ENCODE measurements around the gene ATP6V1E1.

The ATP6V1E1 gene

GRCh38 chr22:17634696-17635095 lies 6.1 kb upstream of the ATP6V1E1 start:
- no peaks in the 10 kb centered on the region for H3K79me2 ChIP-seq
- no peak overlapping the region for H3K9ac ChIP-seq
- H3K27me3 ChIP-seq (ENCODE audit: control insufficient read depth, insufficient read depth, low read length): no peaks in the 10 kb centered on the region
- H3K9me3 ChIP-seq (ENCODE audit: control insufficient read depth, low read length): no peaks in the 10 kb centered on the region
- H3K27ac ChIP-seq: peak overlapping the region; percentile 92
- H2AFZ ChIP-seq: no peak overlapping the region
- no peak for TF ChIP-seq CTCF (IDR thresholded peaks at IDR 0.05)
- no peak overlapping the region for H3K4me2 ChIP-seq (ENCODE audit: low read length)
- H3K36me3 ChIP-seq (ENCODE audit: control insufficient read depth, insufficient read depth, low read length): no peaks in the 10 kb centered on the region
- H3K4me3 ChIP-seq (ENCODE audit: low read depth, low read length): no peak overlapping the region
- H3K4me1 ChIP-seq: peaks cover 15% of the 10 kb centered on the region

GRCh38 chr22:17633998-17634323 lies 5.4 kb upstream of the ATP6V1E1 start:
- H3K4me1 ChIP-seq: peaks cover 15% of the 10 kb centered on the region
- no peaks in the 10 kb centered on the region for H3K36me3 ChIP-seq (ENCODE audit: control insufficient read depth, insufficient read depth, low read length)
- H3K4me3 ChIP-seq (ENCODE audit: low read depth, low read length): peak overlapping the region; percentile 27
- H3K4me2 ChIP-seq (ENCODE audit: low read length): peak overlapping the region; percentile 62
- H3K27ac ChIP-seq: peak overlapping the region; percentile 92
- H3K27me3 ChIP-seq (ENCODE audit: control insufficient read depth, insufficient read depth, low read length): no peaks in the 10 kb centered on the region
- TF ChIP-seq CTCF (IDR thresholded peaks at IDR 0.05): no peak
- no peaks in the 10 kb centered on the region for H3K79me2 ChIP-seq
- H2AFZ ChIP-seq: peak overlapping the region; percentile 56
- no peaks in the 10 kb centered on the region for H3K9me3 ChIP-seq (ENCODE audit: control insufficient read depth, low read length)
- no peak overlapping the region for H3K9ac ChIP-seq

- Histone ChIP-seq H3K4me3 (ENCODE audit: low read depth, low read length) (peak overlapping the region; percentile 27), H3K9ac (no peak overlapping the region), H3K27me3 (ENCODE audit: control insufficient read depth, insufficient read depth, low read length) (no peaks in the 10 kb centered on the region), H3K27ac (peak overlapping the region; percentile 92), H3K36me3 (ENCODE audit: control insufficient read depth, insufficient read depth, low read length) (no peaks in the 10 kb centered on the region), H3K9me3 (ENCODE audit: control insufficient read depth, low read length) (no peaks in the 10 kb centered on the region), H3K4me1 (peaks cover 15% of the 10 kb centered on the region), H3K4me2 (ENCODE audit: low read length) (peak overlapping the region; percentile 62), H2AFZ (peak overlapping the region; percentile 56), H3K79me2 (peaks cover 1% of the 10 kb centered on the region)
- TF ChIP-seq CTCF (IDR thresholded peaks at IDR 0.05): no peak
Observed at GRCh38 chr22:17633217-17633997, 4.9 kb upstream of the ATP6V1E1 start.

- no peak overlapping the region for H3K4me2 ChIP-seq (ENCODE audit: low read length)
- H3K36me3 ChIP-seq (ENCODE audit: control insufficient read depth, insufficient read depth, low read length): no peaks in the 10 kb centered on the region
- peaks cover 19% of the 10 kb centered on the region for H3K79me2 ChIP-seq
- no peaks in the 10 kb centered on the region for H3K27me3 ChIP-seq (ENCODE audit: control insufficient read depth, insufficient read depth, low read length)
- TF ChIP-seq CTCF (IDR thresholded peaks at IDR 0.05): no peak
- no peak overlapping the region for H3K4me3 ChIP-seq (ENCODE audit: low read depth, low read length)
- H3K4me1 ChIP-seq: peaks cover 11% of the 10 kb centered on the region
- H3K9ac ChIP-seq: no peak overlapping the region
- H3K27ac ChIP-seq: no peak overlapping the region
- no peaks in the 10 kb centered on the region for H3K9me3 ChIP-seq (ENCODE audit: control insufficient read depth, low read length)
- H2AFZ ChIP-seq: no peak overlapping the region
Observed at GRCh38 chr22:17631076-17631565, 2.6 kb upstream of the ATP6V1E1 start.

- no peak overlapping the region for H3K4me3 ChIP-seq (ENCODE audit: low read depth, low read length)
- H3K27ac ChIP-seq: peak overlapping the region; percentile 93
Observed at GRCh38 chr22:17629641-17630040, 1.1 kb upstream of the ATP6V1E1 start.

More at GRCh38 chr22:17629641-17630040, 1.1 kb upstream of the ATP6V1E1 start:
- H3K4me2 ChIP-seq (ENCODE audit: low read length): no peak overlapping the region
- H3K36me3 ChIP-seq (ENCODE audit: control insufficient read depth, insufficient read depth, low read length): no peaks in the 10 kb centered on the region
- TF ChIP-seq CTCF (IDR thresholded peaks at IDR 0.05): no peak
- H2AFZ ChIP-seq: no peak overlapping the region
- H3K9ac ChIP-seq: no peak overlapping the region
- no peaks in the 10 kb centered on the region for H3K9me3 ChIP-seq (ENCODE audit: control insufficient read depth, low read length)
- peaks cover 11% of the 10 kb centered on the region for H3K4me1 ChIP-seq
- peaks cover 21% of the 10 kb centered on the region for H3K79me2 ChIP-seq
- H3K27me3 ChIP-seq (ENCODE audit: control insufficient read depth, insufficient read depth, low read length): no peaks in the 10 kb centered on the region

Data from parathyroid adenoma (tissue), 2 donors.